Central memory CD8-positive, alpha-beta T cell (primary cell): ENCODE measurements around the gene SLC35B2.

ENCODE experiments used
- ATAC-seq: fragments of 150-1000 bp; cut with Tn5 transposase; replicated peaks from 2 replicates; pipeline ENCODE4 v1.10.0; 2022; ENCODE audit warnings: mild to moderate bottlenecking, moderate FRiP score, moderate number of reproducible peaks; ENCODE audit not compliant: poor library complexity, severe bottlenecking; ENCODE audit errors: extremely low read depth
- DNase-seq, 2 donors: peaks; one replicate each; pipeline ENCODE4 v3.0.0; 2021; ENCODE audit warnings: low spot score in 2 of 2
- H3K27ac Mint-ChIP-seq: one replicate; pipeline ENCODE4 v1.8.0; 2022; ENCODE audit warnings: low read depth, mild to moderate bottlenecking, moderate library complexity, mixed read lengths
- H3K27me3 Mint-ChIP-seq: one replicate; pipeline ENCODE4 v1.8.0; 2022; ENCODE audit warnings: mixed read lengths
- H3K36me3 Mint-ChIP-seq: one replicate; pipeline ENCODE4 v1.8.0; 2022; ENCODE audit warnings: mild to moderate bottlenecking, moderate library complexity, mixed read lengths; ENCODE audit not compliant: insufficient read depth
- H3K4me1 Mint-ChIP-seq: one replicate; pipeline ENCODE4 v1.8.0; 2022; ENCODE audit warnings: mixed read lengths
- H3K4me3 Mint-ChIP-seq: one replicate; pipeline ENCODE4 v1.8.0; 2022; ENCODE audit warnings: mild to moderate bottlenecking, moderate library complexity, mixed read lengths
- H3K9me3 Mint-ChIP-seq: one replicate; pipeline ENCODE4 v1.8.0; 2022; ENCODE audit warnings: mixed read lengths

The SLC35B2 gene

GRCh38 chr6:44222486-44223318 lies 34.6 kb downstream of the SLC35B2 start:
- H3K4me3 Mint-ChIP-seq: peak overlapping the region; percentile 83
- DNase-seq: no peak
- ATAC-seq: no peak
- peaks cover 11% of the 10 kb centered on the region for H3K27me3 Mint-ChIP-seq
- peaks cover 18% of the 10 kb centered on the region for H3K4me1 Mint-ChIP-seq
- peak overlapping the region; percentile 36 for H3K27ac Mint-ChIP-seq
- H3K36me3 Mint-ChIP-seq: peaks cover 1% of the 10 kb centered on the region
- H3K9me3 Mint-ChIP-seq: no peaks in the 10 kb centered on the region

GRCh38 chr6:44221961-44222335 lies 35.4 kb downstream of the SLC35B2 start:
- no peaks in the 10 kb centered on the region for H3K9me3 Mint-ChIP-seq
- H3K27me3 Mint-ChIP-seq: peaks cover 18% of the 10 kb centered on the region
- no peak overlapping the region for H3K27ac Mint-ChIP-seq
- DNase-seq (no peak), ATAC-seq (no peak)
- H3K36me3 Mint-ChIP-seq: peaks cover 1% of the 10 kb centered on the region
- peaks cover 18% of the 10 kb centered on the region for H3K4me1 Mint-ChIP-seq
- no peak overlapping the region for H3K4me3 Mint-ChIP-seq

GRCh38 chr6:44221291-44221960 lies 35.9 kb downstream of the SLC35B2 start:
- peaks cover 1% of the 10 kb centered on the region for H3K36me3 Mint-ChIP-seq
- no peak overlapping the region for H3K27ac Mint-ChIP-seq
- ATAC-seq (peak; percentile 68), DNase-seq (peak; percentile 48 to 61)
- H3K9me3 Mint-ChIP-seq: no peaks in the 10 kb centered on the region
- H3K4me1 Mint-ChIP-seq: peaks cover 18% of the 10 kb centered on the region
- H3K4me3 Mint-ChIP-seq: peak overlapping the region; percentile 41
- peaks cover 24% of the 10 kb centered on the region for H3K27me3 Mint-ChIP-seq

GRCh38 chr6:44220913-44221290 lies 36.4 kb downstream of the SLC35B2 start:
- peak overlapping the region; percentile 41 for H3K4me3 Mint-ChIP-seq
- ATAC-seq (no peak), DNase-seq (no peak)
- H3K9me3 Mint-ChIP-seq: no peaks in the 10 kb centered on the region
- H3K27ac Mint-ChIP-seq: no peak overlapping the region
- H3K36me3 Mint-ChIP-seq: peaks cover 1% of the 10 kb centered on the region
- H3K4me1 Mint-ChIP-seq: peaks cover 18% of the 10 kb centered on the region
- H3K27me3 Mint-ChIP-seq: peaks cover 28% of the 10 kb centered on the region

- no peaks in the 10 kb centered on the region for H3K9me3 Mint-ChIP-seq
- H3K4me3 Mint-ChIP-seq: peak overlapping the region; percentile 16
- H3K27me3 Mint-ChIP-seq: peaks cover 28% of the 10 kb centered on the region
- ATAC-seq: no peak
- H3K36me3 Mint-ChIP-seq: peaks cover 1% of the 10 kb centered on the region
- H3K27ac Mint-ChIP-seq: no peak overlapping the region
- H3K4me1 Mint-ChIP-seq: peaks cover 18% of the 10 kb centered on the region
- DNase-seq: no peak
Measured at GRCh38 chr6:44219815-44220784, 37.2 kb downstream of the SLC35B2 start.

- no peaks in the 10 kb centered on the region for H3K9me3 Mint-ChIP-seq
- H3K27me3 Mint-ChIP-seq: peaks cover 28% of the 10 kb centered on the region
- H3K36me3 Mint-ChIP-seq: peaks cover 1% of the 10 kb centered on the region
- DNase-seq: no peak
- H3K4me3 Mint-ChIP-seq: no peak overlapping the region
- no peak for ATAC-seq
- H3K4me1 Mint-ChIP-seq: peaks cover 12% of the 10 kb centered on the region
- H3K27ac Mint-ChIP-seq: no peak overlapping the region
Measured at GRCh38 chr6:44219053-44219814, 38.1 kb downstream of the SLC35B2 start.

- Mint-ChIP-seq H3K27me3 (peaks cover 28% of the 10 kb centered on the region), H3K27ac (no peak overlapping the region), H3K9me3 (no peaks in the 10 kb centered on the region), H3K4me3 (no peak overlapping the region), H3K4me1 (peaks cover 1% of the 10 kb centered on the region), H3K36me3 (peaks cover 1% of the 10 kb centered on the region)
- DNase-seq: no peak
- no peak for ATAC-seq
Measured at GRCh38 chr6:44217332-44218143, 39.8 kb downstream of the SLC35B2 start.

GRCh38 chr6:44216677-44217331 lies 40.5 kb downstream of the SLC35B2 start, which contains the start of gene MYMX:
TSS of gene MYMX (plus strand) at chr6:44216926. CDS start at chr6:44217472, 546 bp downstream.
- Mint-ChIP-seq H3K4me3 (no peak within 1 kb of the TSS), H3K4me1 (no peaks in the 10 kb centered on the region), H3K9me3 (no peaks in the 10 kb centered on the region), H3K36me3 (peaks cover 1% of the 10 kb centered on the region), H3K27me3 (peaks cover 28% of the 10 kb centered on the region), H3K27ac (no peak within 1 kb of the TSS)
- no peak for ATAC-seq
- DNase-seq: no peak

GRCh38 chr6:44214307-44214706 lies 43.0 kb downstream of the SLC35B2 start:
- Mint-ChIP-seq H3K4me1 (no peaks in the 10 kb centered on the region), H3K9me3 (no peaks in the 10 kb centered on the region), H3K36me3 (peaks cover 1% of the 10 kb centered on the region), H3K4me3 (no peak overlapping the region), H3K27me3 (peaks cover 36% of the 10 kb centered on the region), H3K27ac (no peak overlapping the region)
- DNase-seq (no peak), ATAC-seq (no peak)

- DNase-seq (no peak), ATAC-seq (no peak)
- no peaks in the 10 kb centered on the region for H3K36me3 Mint-ChIP-seq
- H3K4me1 Mint-ChIP-seq: no peaks in the 10 kb centered on the region
- no peaks in the 10 kb centered on the region for H3K9me3 Mint-ChIP-seq
- H3K27me3 Mint-ChIP-seq: peaks cover 35% of the 10 kb centered on the region
- H3K27ac Mint-ChIP-seq: no peak overlapping the region
- H3K4me3 Mint-ChIP-seq: no peak overlapping the region
Measured at GRCh38 chr6:44211284-44211683, 46.0 kb downstream of the SLC35B2 start.

- Mint-ChIP-seq H3K4me1 (no peaks in the 10 kb centered on the region), H3K27ac (no peak overlapping the region), H3K9me3 (no peaks in the 10 kb centered on the region), H3K27me3 (peaks cover 33% of the 10 kb centered on the region), H3K4me3 (no peak overlapping the region), H3K36me3 (no peaks in the 10 kb centered on the region)
- DNase-seq (no peak), ATAC-seq (no peak)
Measured at GRCh38 chr6:44207966-44208365, 49.4 kb downstream of the SLC35B2 start.
